Neural cell (in vitro differentiated cells): Measurements from ENCODE around the gene OGFR.

ENCODE experiments used
- CTCF ChIP-seq: fragments of 450-650 bp; IDR thresholded peaks from 2 replicates; pipeline ENCODE4 v1.5.1; 2014; ENCODE audit warnings: antibody characterized with exemption, mild to moderate bottlenecking, moderate library complexity; ENCODE audit not compliant: poor library complexity, severe bottlenecking
- EZH2 ChIP-seq: fragments of 200-600, 300-800 bp; shearing (Covaris generic), sonication (generic); IDR thresholded peaks from 2 replicates; pipeline ENCODE4 v1.6.1; 2014; ENCODE audit warnings: antibody characterized with exemption, low read length, borderline replicate concordance, mild to moderate bottlenecking; ENCODE audit not compliant: insufficient read depth, poor library complexity, severe bottlenecking
- MXI1 ChIP-seq: fragments of 450-650 bp; conservative IDR thresholded peaks from 2 replicates; pipeline ENCODE4 v1.6.1; 2014; ENCODE audit warnings: antibody characterized with exemption, mild to moderate bottlenecking; ENCODE audit not compliant: poor library complexity, severe bottlenecking
- POLR2AphosphoS5 ChIP-seq: IDR thresholded peaks from 2 replicates; pipeline ENCODE4 v1.6.1; 2012
- RAD21 ChIP-seq: fragments of 450-650 bp; conservative IDR thresholded peaks from 2 replicates; pipeline ENCODE4 v1.6.1; 2014; ENCODE audit warnings: antibody characterized with exemption, mild to moderate bottlenecking, moderate library complexity
- REST ChIP-seq: IDR thresholded peaks from 2 replicates; pipeline ENCODE4 v1.6.1; 2012; ENCODE audit warnings: borderline replicate concordance
- SMC3 ChIP-seq: fragments of 450-650 bp; conservative IDR thresholded peaks from 2 replicates; pipeline ENCODE4 v1.6.1; 2014; ENCODE audit warnings: antibody characterized with exemption, mild to moderate bottlenecking, moderate library complexity; ENCODE audit not compliant: poor library complexity

- TF ChIP-seq RAD21 (no peak), EZH2 (no peak), CTCF (no peak), REST (no peak), POLR2AphosphoS5 (no peak), MXI1 (no peak), SMC3 (no peak)
Observed at GRCh38 chr20:62835931-62836861, 31.6 kb downstream of the OGFR start.
